T-helper 1 cell treated with Interleukin-12 subunit alpha and Interleukin-12 subunit beta and Interleukin-4 antibody, amounts not matched to agents 30 ng/mL and 1 ng/mL, for 36 hours (primary cell): ENCODE results near the gene NRP1. TPM values are rescaled to one million over a fixed set of nuclear protein-coding genes. Genes with fewer than 3 reads are reported as not detected.

ENCODE experiments used
- intact Hi-C: fragments of 100-400 bp; cut with micrococcal nuclease; formaldehyde crosslinking; loops from one replicate; pipeline ENCODE4 v1.15.1; 2024
- total RNA-seq: library from RNA; stranded (reverse); gene quantifications from 2 replicates; pipeline ENCODE4 v1.2.3, GENCODE V29; 2022

NRP1 gene
- total RNA-seq, 1 donor from 2014 or later = 3.4 TPM

DNA sequence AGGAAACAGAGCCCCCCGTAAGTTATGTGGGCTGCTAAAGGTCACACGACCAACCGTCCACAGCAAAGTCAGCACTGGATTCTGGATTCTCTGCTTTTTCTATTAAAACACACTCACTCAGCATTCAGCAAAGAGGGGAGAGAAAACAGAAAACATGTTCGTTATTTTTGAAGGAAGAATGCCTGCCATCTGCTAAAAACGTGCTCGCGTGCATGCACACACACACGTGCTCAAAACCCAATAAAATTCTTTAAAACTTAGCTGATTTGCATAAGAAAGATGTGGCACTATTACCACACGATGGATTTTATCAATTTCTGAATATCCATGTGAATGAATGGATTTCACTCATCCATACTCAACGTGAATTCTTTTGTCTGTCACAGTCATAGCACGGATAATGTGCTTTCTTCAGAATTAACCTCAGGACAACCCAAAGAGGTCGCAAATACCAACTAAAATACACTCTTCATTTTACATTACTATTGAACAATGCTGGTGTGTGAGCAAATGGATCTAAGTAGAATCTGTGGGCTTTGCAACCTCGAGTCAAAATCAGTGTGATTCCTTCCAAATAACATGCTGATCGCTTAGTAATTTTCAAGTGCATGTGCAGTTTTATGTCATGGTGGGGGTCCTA is 40.8 kb downstream of the NRP1 start:
- intact Hi-C loops = no loop called here

GRCh38 chr10:33293076-33293475 is 41.4 kb downstream of the NRP1 start:
- intact Hi-C loops = no loop called here

DNA sequence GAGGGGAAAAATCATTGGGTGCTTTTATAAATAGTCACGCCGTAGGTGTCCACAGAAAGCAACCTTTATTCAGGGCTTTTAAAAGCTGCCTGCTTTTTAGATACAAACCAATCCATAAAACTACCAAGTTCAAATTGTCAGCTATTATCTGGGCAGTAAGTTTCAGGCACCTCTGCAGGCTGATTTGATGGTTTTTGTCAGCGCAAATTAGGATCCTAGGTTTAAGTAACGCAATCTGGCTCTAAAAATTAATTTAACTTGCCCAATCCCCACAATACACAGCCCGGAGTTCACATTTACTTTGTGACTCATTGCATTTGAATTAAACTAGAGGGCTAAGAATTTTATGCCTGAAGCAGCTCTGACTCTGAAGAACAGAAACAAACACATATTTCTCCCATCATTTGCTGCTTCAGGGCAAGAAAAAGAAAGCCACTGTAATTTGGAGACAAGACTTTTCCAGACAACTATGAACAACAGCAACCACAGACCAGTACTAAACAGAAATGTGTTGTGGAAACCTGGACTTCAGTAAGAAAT is 43.3 kb downstream of the NRP1 start:
- intact Hi-C loops = no loop called here

DNA sequence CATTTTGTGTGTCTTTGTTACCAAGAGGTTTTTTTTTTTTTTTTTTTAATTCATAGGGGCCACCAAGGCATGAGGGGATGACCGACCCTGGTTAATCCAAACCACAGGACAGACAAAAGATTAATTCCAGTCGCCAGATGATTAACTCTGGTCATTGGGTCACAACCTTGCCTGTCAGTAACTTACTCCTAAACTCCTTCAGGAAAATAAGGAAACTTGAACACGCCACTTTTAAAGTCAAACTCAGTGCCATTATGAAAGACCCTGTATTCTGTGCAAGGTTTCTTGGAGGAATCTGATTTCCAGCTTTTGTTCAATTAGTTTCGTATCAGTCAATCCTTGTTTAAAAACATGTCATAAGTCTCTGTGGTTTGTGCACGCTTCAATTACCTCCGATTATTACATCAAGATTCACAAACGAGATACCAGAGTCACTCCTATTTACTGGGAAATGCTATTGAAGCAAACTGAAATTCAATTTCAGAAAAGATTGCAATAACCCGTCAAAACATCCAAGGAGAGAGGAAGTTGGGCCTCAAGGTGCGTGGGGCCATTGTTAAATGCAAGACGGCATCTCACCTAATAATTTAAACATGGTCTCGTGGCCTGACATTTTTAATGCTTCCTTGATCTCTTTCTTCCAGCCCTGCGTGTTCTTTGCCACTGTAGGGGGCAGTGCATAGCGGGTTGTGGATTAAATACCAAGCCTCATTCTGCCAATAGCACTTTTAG is 44.0 kb downstream of the NRP1 start:
- intact Hi-C loops = no loop called here

DNA sequence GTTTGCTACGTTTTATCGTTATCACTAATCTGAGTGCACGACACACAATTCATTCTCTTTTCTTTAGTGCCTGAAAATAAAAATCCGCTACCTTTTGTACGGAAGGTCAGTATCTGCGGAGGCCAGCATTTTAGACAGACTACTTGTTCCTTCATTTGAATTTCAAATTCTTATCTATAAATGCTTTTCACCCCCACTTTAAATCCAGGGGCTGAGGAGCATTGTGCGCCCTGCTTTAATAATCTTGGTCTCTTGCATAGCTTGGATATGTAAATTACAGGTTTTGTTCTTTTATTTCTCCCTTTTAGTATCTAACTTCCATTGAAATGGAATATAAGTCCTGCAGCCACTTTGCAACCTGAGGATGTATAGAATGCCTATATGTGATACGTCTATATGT is 44.7 kb downstream of the NRP1 start:
- intact Hi-C loops = no loop called here

DNA sequence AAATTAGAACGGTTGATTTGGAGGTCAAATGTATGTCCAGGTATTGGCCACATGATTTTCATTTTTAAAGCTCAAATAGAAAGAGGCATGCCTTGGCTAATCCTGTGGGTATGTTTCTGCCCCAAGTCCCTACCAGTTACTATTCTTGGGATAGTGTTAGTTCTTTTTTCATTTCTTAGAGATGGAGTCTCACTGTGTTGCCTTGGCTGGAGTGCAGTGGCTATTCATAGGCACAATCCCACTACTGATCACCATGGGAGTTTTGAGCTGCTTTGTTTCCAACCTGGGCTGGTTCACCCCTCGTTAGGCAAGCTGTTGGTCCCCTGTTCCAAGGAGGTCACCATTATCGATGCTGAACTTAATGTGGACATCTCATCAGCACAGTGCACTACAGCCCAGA is 46.3 kb downstream of the NRP1 start:
- intact Hi-C loops = no loop called here

- intact Hi-C loops = no loop called here
Measured at GRCh38 chr10:33287112-33287511, 47.4 kb downstream of the NRP1 start.

- intact Hi-C loops = no loop called here
Measured at GRCh38 chr10:33286157-33286934, 48.1 kb downstream of the NRP1 start.

GRCh38 chr10:33284945-33285344 is 49.5 kb downstream of the NRP1 start:
- intact Hi-C loops = no loop called here

- intact Hi-C loops = no loop called here
Measured at GRCh38 chr10:33279811-33280602, 54.5 kb downstream of the NRP1 start.

DNA sequence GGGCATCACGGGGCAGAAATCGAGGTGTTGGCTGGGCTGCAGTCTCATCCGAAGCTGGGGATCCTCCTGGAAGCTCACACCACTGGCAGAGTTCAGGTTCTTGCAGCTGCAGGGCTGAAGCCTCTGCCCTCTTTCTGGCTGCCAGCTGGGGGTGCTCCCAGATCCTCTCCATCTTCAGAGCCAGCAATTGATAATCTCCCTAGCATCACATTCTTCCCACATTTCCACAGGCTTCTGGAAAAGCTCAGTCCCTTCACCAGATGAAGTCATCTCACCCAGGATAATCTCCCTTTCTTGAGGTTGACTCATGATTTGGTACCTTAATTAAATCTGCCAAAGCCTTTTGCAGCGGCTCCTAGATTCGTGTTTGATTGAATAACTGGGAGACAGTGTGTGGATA is 55.2 kb downstream of the NRP1 start:
- intact Hi-C loops = no loop called here

DNA sequence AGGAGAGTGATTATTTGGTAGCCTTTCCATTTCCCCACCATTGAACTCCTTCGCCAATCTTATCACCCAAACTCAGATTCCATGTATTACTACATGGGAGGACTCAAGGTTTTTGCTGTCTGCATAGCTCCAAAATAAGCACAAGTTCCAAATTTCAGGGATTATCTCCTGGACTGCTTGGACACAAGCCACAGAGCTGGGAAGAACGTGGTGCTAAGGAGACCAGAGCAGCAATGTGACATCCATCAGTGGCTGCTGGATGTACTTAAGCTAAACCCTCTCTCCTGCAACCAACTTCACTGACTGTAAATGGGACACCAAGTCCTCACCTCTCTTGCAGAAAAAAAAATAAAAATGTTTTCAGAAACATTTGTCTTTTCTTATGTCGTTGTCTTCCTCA is 56.3 kb downstream of the NRP1 start:
- intact Hi-C loops = no loop called here

DNA sequence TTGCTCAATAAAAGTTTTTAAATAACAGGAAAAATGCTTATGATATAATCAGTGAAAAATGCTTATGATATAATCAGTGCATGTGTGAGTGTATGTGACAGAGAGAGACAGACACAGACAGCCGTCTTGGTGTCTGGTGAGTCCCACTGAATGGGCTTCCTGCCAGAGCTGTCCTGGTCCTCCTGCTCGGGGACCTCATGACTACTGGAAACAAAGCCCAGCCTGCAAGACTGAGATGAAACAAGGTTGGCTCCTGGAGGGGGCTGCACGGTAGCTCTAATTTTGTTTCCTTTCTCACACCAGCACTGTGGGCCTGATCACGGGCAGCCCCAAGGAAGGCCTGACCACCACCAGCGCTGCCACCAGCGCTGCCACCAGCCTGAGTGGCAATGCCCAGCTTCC is 57.3 kb downstream of the NRP1 start:
- intact Hi-C loops = no loop called here

- intact Hi-C loops = no loop called here
Measured at GRCh38 chr10:33276282-33276923, 58.1 kb downstream of the NRP1 start.

DNA sequence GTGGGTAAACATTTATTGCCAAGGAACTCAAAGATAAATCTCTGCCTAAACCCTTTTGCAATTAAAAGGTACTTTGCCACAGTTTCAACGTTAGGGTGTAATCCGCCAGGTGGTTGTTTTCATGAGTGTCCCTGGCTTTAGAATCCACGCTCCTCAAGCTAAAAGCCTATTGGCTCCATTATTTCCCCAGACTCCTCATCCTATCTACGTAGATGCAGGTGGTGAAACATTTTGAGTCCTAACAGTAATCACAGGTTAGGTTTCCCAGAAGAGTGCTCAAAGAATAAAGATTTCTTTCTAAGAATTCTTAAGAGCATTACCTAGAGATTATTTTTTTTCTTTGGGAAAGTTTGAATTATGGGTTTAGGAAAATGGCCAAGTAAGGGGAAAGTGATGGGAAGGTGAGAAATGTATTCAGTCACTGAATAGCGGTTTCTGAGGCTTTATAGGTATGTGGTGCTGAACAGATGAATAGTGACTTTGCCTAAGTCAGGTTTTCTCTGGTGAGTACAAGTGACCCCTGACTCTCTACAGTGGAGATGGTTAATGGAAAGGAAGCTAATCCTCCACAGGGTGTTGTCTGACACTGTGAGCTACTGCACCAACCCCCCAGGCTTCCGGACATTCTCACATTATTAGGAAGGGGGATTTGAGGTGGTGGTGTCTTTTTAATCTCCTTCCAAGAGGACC is 60.2 kb downstream of the NRP1 start:
- intact Hi-C loops = no loop called here

DNA sequence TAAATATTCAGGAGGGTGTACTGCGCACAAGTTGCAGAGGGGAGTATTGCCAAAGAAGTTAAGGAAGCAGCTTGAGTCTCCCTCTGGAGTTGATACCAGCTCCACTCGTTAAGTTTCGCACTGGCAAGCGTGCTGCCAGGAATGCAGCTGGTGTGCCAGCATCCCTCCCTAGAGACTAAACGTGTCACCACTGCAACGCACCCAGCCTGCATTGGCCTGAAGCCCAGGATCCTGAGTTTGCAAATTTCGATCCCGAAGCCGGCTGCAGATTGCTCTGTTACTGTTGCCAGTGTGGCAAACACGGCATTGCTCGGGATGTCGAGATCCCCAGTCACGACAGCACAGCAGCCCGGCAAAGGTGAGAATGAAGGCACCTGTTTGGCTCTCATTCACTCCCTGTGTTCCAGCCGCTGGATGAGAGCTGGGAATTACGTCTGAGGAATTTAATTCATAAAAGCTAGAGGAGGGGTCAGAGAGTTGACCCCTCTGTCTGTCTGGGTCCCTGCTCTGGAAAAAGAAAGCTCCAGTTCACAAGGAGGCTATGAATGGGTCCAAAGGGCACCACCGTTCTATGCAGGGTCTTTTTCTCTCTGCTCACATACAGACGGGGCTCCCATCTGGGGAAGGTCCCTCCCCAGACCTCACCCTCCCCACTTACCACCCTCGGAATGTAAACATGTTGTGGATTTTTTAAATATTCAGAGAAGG is 61.0 kb downstream of the NRP1 start:
- intact Hi-C loops = no loop called here

- intact Hi-C loops = no loop called here
Measured at GRCh38 chr10:33272635-33273034, 61.8 kb downstream of the NRP1 start.

GRCh38 chr10:33271969-33272583 is 62.4 kb downstream of the NRP1 start:
- intact Hi-C loops = no loop called here

GRCh38 chr10:33270971-33271370 is 63.5 kb downstream of the NRP1 start:
- intact Hi-C loops = no loop called here
